Caco-2 (cell line): ENCODE data around the gene BARHL2. TPM values are rescaled to one million over a fixed set of nuclear protein-coding genes. Genes with fewer than 3 reads are reported as not detected.

Source experiments
- BruUV-seq: library from RNA; stranded (reverse); fragments of 400-500 nt; replicated peaks from 2 replicates; lab custom pipeline; 2021; lab: Mats Ljungman, UMichigan
- CTCF ChIA-PET: fragments of 300-600 bp; sonication (Branson Sonifier 250); formaldehyde crosslinking; loops from one replicate; lab custom pipeline; 2022; ENCODE audit warnings: antibody characterized with exemption; lab: Charles Lee
- POLR2A ChIA-PET: fragments of 300-600 bp; sonication (Branson Sonifier 250); formaldehyde crosslinking; loops from one replicate; lab custom pipeline; 2022; ENCODE audit warnings: antibody characterized with exemption; lab: Charles Lee
- DNase-seq, 2 experiments: peaks; one replicate each; pipeline versions ENCODE4 v3.0.0 to v3.0.0-alpha.2; 2020 to 2022
- H3K27me3 ChIP-seq: replicated peaks from 2 replicates; pipeline ENCODE4 v1.6.0; 2011; ENCODE audit warnings: low read length; ENCODE audit not compliant: control insufficient read depth, insufficient read depth
- H3K36me3 ChIP-seq: 2 replicates; pipeline ENCODE4 v1.5.1; 2011; ENCODE audit warnings: low read length; ENCODE audit not compliant: control insufficient read depth, insufficient read depth
- H3K4me1 ChIP-seq: fragments of 250-450 bp; sonication (Bioruptor Pico); 2 replicates; pipeline ENCODE4 v1.5.1; 2020; ENCODE audit warnings: mild to moderate bottlenecking
- H3K4me3 ChIP-seq: 2 replicates; pipeline ENCODE4 v1.5.1; 2011; ENCODE audit warnings: low read depth, mild to moderate bottlenecking, control low read depth, low read length
- H3K9me3 ChIP-seq: fragments of 250-450 bp; sonication (Bioruptor Pico); 2 replicates; pipeline ENCODE4 v1.5.1; 2020; ENCODE audit warnings: mild to moderate bottlenecking, moderate library complexity
- H3K27ac Mint-ChIP-seq: one replicate; pipeline ENCODE4 v1.8.0; 2022; ENCODE audit warnings: mixed read lengths; ENCODE audit not compliant: unreplicated experiment
- H3K27me3 Mint-ChIP-seq: one replicate; pipeline ENCODE4 v1.8.0; 2022; ENCODE audit warnings: mixed read lengths; ENCODE audit not compliant: insufficient read depth, unreplicated experiment
- H3K36me3 Mint-ChIP-seq: one replicate; pipeline ENCODE4 v1.8.0; 2022; ENCODE audit warnings: mild to moderate bottlenecking, mixed read lengths; ENCODE audit not compliant: insufficient read depth, unreplicated experiment
- H3K4me1 Mint-ChIP-seq: one replicate; pipeline ENCODE4 v1.8.0; 2022; ENCODE audit warnings: low read depth, mixed read lengths; ENCODE audit not compliant: unreplicated experiment
- H3K4me3 Mint-ChIP-seq: one replicate; pipeline ENCODE4 v1.8.0; 2022; ENCODE audit warnings: mild to moderate bottlenecking, moderate library complexity, mixed read lengths; ENCODE audit not compliant: unreplicated experiment
- H3K9me3 Mint-ChIP-seq: one replicate; pipeline ENCODE4 v1.8.0; 2022; ENCODE audit warnings: mixed read lengths; ENCODE audit not compliant: unreplicated experiment
- intact Hi-C: fragments of 100-400 bp; cut with micrococcal nuclease; formaldehyde crosslinking; loops from one replicate; pipeline ENCODE4 v1.10.0; 2022; ENCODE audit not compliant: unreplicated experiment
- total RNA-seq: library from RNA; stranded (reverse); gene quantifications from 2 replicates; pipeline ENCODE4 v1.2.3, GENCODE V29; 2022
- TF ChIP-seq, protein P1 (sequence below), 2 experiments: fragments of 200-600 bp in 1 of 2; IDR thresholded peaks; 1 replicate in 1 of 2; 2 replicates in 1 of 2; pipeline versions ENCODE4 v1.5.1 to v1.8.0; 2011 to 2022; ENCODE audit warnings: antibody characterized with exemption in 1 of 2, control low read depth in 1 of 2, inconsistent platforms in 1 of 2, low read depth in 1 of 2, low read length in 1 of 2, mild to moderate bottlenecking in 1 of 2, moderate library complexity in 1 of 2; ENCODE audit not compliant: insufficient read depth in 1 of 2, severe bottlenecking in 1 of 2, unreplicated experiment in 1 of 2

The BARHL2 gene
- total RNA-seq, 1 experiment from 2014 or later, result not detected

DNA sequence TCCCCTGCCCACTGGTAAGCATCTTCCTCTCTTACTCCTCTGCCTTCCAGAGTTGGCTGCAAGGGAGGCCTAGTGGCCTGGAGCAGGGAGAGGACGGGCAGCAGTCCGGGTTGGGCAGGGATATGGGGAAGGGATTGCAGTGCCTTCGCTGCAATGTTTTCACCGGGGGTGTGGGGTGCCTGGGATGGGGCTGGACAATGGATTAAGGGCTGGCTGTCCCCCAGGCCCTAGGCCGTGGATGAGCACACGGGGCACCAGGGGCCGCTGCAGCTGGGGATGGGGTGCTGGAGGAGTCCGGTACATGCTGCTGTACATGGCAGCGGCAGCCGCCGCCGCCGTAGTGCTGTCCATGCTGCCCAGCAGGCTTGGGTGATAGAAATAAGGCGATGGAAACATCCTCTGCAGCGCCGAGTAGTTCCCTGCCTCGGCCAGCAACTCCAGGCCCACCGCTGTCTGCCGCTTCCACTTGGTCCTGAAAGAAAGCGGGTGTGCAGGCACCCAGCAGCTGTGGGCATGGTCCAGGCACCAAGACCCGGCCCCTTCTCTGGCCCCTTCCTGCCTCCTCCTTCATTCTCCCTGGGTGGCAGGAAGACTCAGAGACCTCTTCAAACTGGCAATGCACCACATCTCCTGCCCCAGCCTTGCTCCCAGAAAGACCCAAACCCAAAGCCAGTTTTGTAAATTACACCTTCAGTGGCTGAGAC lies 4.8 kb downstream of the BARHL2 start:
- DNase-seq, result no peak
- no TSS peak for BruUV-seq
- ChIA-PET POLR2A (no interaction called here), CTCF (no interaction called here)
- Histone ChIP-seq H3K4me1 (no peaks in the 10 kb centered on the region), H3K4me3 (no peak overlapping the region), H3K9me3 (no peaks in the 10 kb centered on the region), H3K36me3 (no peaks in the 10 kb centered on the region), H3K27me3 (no peaks in the 10 kb centered on the region)
- TF ChIP-seq, protein P1, sequence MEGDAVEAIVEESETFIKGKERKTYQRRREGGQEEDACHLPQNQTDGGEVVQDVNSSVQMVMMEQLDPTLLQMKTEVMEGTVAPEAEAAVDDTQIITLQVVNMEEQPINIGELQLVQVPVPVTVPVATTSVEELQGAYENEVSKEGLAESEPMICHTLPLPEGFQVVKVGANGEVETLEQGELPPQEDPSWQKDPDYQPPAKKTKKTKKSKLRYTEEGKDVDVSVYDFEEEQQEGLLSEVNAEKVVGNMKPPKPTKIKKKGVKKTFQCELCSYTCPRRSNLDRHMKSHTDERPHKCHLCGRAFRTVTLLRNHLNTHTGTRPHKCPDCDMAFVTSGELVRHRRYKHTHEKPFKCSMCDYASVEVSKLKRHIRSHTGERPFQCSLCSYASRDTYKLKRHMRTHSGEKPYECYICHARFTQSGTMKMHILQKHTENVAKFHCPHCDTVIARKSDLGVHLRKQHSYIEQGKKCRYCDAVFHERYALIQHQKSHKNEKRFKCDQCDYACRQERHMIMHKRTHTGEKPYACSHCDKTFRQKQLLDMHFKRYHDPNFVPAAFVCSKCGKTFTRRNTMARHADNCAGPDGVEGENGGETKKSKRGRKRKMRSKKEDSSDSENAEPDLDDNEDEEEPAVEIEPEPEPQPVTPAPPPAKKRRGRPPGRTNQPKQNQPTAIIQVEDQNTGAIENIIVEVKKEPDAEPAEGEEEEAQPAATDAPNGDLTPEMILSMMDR (IDR thresholded peaks at IDR 0.05; ENCODE audit: insufficient read depth in 1 of 2, low read depth in 1 of 2, low read length in 1 of 2, severe bottlenecking in 1 of 2, unreplicated experiment in 1 of 2), result no peak
- H3K27me3 Mint-ChIP-seq, result peaks cover 16% of the 10 kb centered on the region
- no peaks in the 10 kb centered on the region for H3K36me3 Mint-ChIP-seq
- H3K4me1 Mint-ChIP-seq, result no peaks in the 10 kb centered on the region
- H3K9me3 Mint-ChIP-seq, result no peaks in the 10 kb centered on the region
- no peak overlapping the region for H3K27ac Mint-ChIP-seq
- H3K4me3 Mint-ChIP-seq, result no peak overlapping the region
- intact Hi-C loops, result no loop called here

DNA sequence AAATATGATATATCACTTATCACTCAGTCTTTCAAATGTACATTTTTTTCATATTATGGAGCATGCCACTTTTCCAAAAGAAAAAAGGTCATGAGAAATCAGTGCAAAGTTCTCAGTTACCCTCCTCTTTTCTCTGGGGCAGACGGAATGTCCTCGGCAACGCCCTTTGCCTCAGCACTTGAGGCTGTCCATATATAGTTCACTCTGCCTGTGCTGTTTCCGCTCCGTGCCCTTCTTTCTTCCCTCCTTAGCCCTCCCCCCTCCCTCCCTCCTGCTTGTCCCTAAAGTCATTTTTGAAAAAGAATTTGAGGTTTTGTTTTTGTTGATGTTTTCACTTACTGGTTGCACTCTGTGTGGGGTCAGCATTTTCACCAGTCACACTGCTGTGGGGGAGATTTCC lies 5.4 kb downstream of the BARHL2 start:
- Mint-ChIP-seq H3K4me1 (no peaks in the 10 kb centered on the region), H3K9me3 (no peaks in the 10 kb centered on the region), H3K27me3 (peaks cover 16% of the 10 kb centered on the region), H3K4me3 (no peak overlapping the region), H3K36me3 (no peaks in the 10 kb centered on the region), H3K27ac (no peak overlapping the region)
- intact Hi-C loops, result no loop called here
- Histone ChIP-seq H3K4me1 (no peaks in the 10 kb centered on the region), H3K4me3 (no peak overlapping the region), H3K36me3 (no peaks in the 10 kb centered on the region), H3K9me3 (no peaks in the 10 kb centered on the region), H3K27me3 (no peaks in the 10 kb centered on the region)
- ChIA-PET CTCF (no interaction called here), POLR2A (no interaction called here)
- no TSS peak for BruUV-seq
- TF ChIP-seq, protein P1 (IDR thresholded peaks at IDR 0.05; ENCODE audit: insufficient read depth in 1 of 2, low read depth in 1 of 2, low read length in 1 of 2, severe bottlenecking in 1 of 2, unreplicated experiment in 1 of 2), result no peak
- DNase-seq, result no peak

DNA sequence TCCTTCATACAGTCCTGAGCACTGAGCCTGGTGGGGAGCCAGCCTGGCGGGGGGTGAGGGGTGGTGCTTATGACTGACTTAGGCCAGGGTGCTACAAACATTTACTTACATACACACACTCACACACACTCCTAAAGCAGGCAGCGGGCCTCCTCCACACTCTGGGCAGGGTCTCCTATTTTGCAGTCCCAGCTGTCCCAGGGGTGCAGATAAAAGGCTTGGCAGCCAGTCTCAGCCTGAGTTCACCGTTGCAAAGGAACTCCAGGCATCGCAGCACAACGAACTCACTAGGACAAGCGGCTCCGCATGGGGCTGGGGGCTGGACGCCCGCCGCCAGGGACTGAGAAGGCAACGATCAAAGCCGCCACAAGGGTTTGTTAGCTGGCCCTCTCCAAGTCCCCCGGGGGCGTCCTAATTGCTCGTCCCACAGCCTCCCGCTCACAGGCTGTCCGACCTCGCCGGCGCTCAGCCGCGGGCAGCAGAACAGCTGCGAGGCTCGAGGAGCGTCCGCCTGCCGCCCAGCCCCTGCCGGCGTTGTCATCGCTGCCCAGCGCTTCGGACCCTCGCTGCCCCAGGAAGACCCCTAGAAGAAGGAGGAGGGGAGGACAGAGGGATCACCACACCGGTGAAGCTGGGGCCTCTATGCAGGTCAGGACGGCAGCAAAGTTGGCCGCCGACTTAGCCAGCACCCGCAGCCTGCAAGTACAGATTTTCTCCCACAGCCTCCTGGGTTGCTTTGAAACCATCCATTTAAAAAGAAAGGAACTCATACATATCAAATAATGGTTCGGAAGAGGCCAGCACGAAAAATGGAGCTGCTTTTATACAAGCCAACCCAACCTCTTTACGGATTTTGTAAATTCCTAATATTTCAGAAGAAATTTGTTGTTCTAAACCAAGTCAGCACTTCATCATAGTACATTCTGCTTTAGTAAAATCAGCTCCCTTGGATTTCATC lies 6.2 kb downstream of the BARHL2 start:
- no peaks in the 10 kb centered on the region for H3K4me1 Mint-ChIP-seq
- H3K36me3 ChIP-seq, result no peaks in the 10 kb centered on the region
- H3K27ac Mint-ChIP-seq, result no peak overlapping the region
- no peaks in the 10 kb centered on the region for H3K4me1 ChIP-seq
- H3K4me3 ChIP-seq, result no peak overlapping the region
- H3K4me3 Mint-ChIP-seq, result no peak overlapping the region
- TF ChIP-seq, protein P1 (IDR thresholded peaks at IDR 0.05; ENCODE audit: insufficient read depth in 1 of 2, low read depth in 1 of 2, low read length in 1 of 2, severe bottlenecking in 1 of 2, unreplicated experiment in 1 of 2), result no peak
- H3K36me3 Mint-ChIP-seq, result no peaks in the 10 kb centered on the region
- peaks cover 16% of the 10 kb centered on the region for H3K27me3 Mint-ChIP-seq
- no peaks in the 10 kb centered on the region for H3K27me3 ChIP-seq
- no TSS peak for BruUV-seq
- no peaks in the 10 kb centered on the region for H3K9me3 ChIP-seq
- H3K9me3 Mint-ChIP-seq, result no peaks in the 10 kb centered on the region
- DNase-seq, result no peak
- intact Hi-C loops, result no loop called here
- POLR2A ChIA-PET, result no interaction called here
- CTCF ChIA-PET, result no interaction called here
